GM18861 (cell line): ENCODE data around the gene BCL11B.

Experiments used
- ATAC-seq: cut with Tn5 transposase; IDR thresholded peaks from one replicate; pipeline ENCODE4 v1.9.1; 2021; ENCODE audit not compliant: unreplicated experiment

BCL11B gene

DNA sequence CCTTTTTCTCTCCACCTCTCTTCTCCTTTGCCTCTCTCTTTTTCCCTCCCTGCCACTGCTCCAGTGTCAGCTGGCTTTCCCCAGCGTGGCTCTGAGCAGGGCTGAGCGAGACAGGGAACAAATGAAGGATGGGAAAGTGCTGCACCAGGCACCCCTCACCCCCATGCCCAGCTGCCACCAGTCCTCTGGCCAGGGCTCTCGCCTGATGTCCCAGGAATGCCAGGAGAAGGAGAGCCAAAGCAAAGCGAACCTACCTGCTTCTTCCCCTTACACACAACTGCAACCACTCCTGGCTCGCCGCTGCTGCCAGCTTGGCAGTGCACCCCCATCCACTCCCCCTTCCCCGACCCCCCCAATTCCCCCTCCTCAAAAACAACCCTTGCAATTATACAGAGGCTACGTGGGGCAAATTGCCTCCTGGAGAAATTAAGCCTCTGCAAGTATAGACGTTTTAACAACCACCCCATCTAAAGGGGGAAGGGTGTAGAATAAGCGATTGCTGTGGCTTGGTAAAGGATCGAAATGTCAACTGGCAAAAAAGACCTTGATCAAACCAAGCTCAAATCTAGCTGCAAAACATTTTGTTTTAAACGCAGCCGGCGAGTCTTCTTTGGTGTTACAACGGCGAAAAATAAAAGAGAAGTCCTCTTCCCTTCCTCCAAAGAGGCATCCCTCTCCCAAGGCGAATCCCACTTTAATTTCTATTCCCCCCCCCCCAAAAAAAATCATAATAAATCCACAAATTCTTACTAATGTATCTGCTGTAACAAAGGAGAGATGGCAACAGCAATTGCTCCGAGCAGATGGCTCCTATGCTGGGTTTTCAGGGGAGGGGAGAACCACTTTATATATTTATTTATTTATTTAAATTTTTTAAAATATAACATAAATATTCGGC, 2.9 kb downstream of the BCL11B start:
- no peak for ATAC-seq

DNA sequence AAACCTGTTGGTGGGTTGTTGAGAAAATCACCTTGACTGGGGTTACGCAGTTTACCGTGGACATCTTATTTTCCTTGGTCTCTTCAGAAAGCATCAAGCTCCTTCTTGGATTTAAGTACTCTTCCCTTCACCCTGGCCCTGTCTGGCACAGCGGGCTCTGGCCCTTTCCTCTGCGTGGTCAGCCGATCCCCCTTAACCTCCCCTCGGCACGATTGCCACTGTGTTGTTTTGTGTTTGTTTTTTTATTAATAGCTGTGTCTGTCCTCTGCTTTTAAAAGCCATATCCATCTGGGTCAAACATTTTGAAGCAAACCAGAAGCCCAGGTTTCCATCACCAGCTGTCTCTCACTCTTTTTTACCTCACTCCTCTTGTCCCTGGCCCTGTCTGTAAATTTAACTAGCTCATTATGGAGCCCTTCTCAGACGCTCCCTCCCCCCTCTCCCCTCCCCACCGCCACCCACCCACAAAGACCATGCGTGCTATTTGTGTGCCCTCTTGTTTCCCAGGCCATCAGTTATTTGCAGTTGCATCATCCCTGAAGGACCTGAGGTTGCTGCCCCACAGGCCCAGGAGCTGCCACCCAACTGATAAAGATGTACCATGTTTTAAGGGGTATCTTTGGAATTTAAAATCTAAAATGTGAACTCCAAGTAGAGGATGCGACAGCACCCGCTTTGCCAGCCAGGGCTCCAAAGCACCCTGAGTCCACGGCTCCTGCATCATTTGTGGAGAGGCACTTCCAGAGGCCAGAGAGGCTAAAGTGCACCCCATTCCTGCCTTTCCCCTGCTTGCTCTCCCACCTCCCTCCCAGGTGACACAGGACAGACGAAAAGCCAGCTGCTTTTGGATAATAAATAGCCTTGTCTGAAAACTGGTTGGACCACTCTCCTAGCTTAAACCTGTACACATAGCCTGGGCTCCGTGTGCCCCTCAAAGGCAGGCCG, 3.9 kb downstream of the BCL11B start:
- ATAC-seq: no peak

DNA sequence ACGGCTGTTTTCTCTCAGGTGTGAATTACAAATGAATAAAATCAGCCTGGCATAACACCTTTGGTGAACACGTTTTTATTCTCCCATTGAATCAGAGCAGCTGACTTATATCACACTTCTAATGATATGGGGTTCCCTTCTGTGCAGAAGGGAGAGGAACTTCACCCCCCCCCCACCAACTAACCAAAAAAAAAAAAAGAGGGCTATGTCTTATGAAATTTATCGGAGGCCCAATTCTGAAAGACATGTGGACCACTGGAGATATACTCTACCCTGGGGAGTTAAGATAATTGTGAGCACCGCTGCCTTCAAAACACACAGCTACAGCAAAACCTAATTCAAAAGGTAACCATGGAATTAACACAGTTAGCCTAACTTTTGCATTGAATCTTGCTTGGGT, 4.6 kb downstream of the BCL11B start:
- no peak for ATAC-seq

DNA sequence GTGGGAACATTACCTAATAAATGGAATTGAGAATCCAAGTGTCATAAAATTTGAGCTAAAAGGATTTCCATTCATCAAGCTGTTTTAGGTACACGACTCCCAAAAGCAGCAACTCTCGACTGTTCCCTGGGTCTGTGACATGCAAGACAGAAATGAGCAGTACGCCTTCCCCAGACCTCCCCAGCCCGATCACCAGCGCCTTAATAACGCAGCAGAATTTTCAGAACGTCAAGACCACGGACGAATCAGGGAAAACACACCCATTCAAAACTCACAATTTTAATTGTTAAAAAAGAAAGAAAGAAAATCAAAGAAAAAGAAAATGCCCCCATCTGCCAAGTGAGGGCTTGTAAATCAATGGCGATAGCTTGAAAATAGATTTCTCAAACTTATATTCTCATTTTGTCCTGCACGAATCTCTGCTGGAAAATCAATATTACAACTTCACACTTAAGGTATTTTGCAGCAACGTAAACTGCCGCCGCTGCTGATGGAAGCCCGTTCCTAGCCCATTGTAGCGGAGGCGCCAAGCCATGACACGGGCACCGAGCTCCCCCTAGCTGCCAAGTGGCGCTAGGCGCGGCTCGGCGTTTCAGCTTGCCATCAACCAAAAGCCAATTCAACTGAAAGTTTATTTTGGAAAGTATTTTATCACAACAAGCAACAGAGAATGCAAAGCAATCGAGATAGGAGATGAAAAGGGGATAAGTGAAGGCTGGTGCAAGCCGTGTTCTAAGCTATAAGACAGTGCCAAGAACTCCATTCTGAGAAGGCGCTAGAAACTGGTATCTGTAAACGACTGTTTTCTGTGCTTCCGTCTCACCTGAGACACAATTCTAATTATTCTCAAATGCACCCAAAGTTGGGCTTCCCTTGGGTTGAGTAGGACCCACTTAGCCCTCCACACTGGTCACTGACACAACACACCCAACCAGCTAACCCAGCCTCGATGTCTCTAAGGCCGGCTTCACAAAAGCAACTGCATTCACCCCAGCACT, 5.5 kb downstream of the BCL11B start:
- peak; percentile 68 for ATAC-seq

DNA sequence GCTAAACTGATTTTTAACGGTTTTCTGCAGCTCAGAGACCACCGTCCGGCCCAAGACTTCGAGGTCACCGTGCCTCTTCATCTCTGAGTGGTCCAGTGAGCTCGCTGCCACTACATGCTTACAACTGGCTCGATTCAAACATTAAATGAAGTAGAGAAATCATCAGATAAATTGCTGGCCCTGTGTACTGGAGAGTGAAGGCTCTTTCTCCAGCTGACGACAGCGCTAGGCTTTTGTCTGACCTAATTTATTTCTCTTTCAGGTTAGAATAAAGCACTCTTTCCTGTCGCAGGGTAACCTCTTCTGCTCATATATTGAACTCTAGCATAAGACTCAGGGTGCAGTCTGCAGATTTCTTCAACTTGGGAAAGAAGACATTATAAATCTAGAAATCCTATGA, 6.4 kb downstream of the BCL11B start:
- ATAC-seq: no peak

DNA sequence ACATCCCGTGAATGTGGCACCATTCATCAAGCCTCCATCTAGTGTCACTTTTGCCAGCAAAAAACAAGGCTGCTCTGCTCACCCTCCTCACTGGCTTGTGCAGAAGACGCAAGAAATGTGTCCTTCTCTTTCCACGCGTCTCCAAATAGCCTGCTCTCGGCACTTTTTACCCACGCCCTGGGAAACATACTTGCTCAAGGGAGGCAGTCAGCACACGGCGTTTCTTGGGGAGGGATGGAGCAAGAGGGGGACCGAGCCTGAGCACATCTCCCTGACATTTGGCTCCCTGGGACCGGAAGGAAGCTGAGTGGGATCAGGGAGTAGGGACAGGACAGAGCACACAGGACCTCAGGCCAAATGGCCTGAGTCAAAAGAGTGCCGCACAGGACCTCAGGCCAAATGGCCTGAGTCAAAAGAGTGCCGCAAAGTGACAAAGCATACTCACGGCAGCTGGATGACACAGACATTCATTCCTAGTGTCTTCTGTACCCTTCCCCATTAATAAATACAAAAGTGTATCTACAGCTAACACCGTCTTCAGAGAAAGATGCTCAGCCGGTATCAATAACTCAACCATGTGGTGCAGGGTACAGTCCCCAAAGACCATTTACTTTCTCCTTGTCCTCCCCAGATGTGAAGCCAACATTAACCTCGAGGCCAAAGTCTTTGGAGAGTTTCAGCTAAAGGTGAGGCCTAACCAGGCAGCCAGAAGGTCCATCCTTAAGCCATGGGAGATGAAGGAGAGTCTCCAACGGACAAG, 7.1 kb downstream of the BCL11B start:
- ATAC-seq: no peak

DNA sequence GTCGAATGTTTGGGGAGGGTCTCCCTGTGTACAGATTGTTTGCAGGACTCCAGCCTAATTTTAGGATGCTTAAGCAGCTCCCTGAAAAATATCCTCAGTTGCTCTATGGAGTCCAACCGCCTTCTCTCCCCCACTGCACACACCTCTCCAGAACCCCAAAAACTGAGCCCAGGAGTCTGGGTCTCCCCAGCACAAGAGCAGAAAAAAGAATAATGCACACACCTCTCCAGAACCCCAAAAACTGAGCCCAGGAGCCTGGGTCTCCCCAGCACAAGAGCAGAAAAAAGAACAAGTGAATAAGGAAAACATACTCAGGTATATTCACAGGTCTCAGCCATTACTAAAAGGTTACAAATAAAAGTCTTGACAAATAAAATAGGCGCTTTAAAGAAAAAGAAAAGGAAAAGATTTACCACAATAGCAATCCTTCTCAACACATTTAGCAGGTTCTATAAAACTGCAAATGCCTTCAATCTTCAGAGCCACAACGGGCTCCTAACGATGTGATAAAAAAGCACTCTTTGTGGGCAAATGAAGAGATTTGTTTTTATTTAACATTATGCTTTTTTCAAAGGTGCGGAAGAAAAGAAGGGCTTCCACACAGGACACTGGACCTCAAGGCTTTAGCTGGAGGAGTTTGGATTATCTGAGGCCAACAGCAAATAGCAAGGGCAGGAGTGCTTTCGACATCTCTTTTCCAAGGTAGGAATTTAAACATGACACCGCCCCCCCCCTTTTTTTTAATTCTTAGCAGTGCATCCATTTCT, 8.2 kb downstream of the BCL11B start:
- no peak for ATAC-seq

DNA sequence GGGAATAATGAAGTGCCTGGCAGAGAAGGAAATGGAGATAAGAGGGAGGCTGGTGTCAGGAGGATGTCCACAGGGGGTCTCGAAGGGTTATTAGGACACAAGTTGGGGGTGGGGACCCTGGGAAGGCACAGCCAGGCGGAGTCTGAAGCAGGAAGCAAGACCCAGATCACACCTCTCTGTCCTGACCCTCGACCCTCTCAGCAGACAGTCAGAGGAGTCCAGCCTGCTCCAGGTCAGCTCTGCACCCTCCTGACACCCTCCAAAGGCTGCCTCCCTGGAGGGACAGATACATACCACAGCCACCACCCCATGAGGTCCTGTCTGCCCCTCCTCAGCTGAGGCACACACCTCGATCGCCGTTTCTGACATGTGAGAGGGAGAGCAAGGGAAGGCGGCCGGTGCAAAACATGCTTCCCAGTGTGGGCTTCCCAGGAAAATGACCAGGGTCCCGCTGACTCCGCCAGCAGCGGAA, 9.0 kb downstream of the BCL11B start:
- ATAC-seq: no peak

DNA sequence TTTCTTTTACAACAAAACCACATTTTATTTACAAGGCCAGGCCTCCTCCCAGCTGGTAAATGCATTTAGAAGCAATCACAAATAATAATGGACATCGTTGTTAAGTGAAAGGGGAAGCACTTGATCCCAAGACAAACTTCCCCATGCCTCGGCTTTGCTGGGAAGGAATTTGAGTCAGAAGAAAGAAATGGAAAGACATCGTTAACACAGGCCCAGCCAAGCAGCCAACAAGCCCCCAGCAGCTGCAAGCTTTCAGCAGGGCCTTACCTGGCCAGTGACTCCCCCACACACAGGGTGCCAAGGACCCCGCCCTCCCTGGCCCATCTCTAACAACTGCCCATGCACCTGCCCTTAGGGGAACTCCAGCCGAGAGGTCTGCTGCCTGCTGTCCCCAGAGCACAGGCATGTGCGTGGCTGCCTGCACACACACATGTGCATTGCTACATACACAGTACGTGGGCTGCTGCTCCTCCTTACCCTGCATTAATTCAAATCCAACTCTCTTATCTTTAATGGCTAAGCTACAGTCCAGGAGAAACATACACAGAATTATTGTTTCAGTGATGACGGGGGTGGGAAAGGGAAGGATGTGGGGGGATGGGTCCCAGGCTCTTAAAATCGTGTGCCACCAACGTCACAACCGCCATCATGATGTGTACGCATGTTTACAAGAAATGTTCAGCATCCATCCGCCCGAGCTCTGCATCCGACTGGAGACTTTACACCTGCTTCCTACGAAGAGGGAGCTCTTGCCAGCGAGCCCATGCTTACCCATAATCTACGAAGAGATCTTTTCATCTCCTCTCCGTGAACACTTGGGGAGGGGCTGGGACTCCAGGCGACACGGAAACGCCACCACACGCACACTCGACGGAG, 9.8 kb downstream of the BCL11B start:
- no peak for ATAC-seq

DNA sequence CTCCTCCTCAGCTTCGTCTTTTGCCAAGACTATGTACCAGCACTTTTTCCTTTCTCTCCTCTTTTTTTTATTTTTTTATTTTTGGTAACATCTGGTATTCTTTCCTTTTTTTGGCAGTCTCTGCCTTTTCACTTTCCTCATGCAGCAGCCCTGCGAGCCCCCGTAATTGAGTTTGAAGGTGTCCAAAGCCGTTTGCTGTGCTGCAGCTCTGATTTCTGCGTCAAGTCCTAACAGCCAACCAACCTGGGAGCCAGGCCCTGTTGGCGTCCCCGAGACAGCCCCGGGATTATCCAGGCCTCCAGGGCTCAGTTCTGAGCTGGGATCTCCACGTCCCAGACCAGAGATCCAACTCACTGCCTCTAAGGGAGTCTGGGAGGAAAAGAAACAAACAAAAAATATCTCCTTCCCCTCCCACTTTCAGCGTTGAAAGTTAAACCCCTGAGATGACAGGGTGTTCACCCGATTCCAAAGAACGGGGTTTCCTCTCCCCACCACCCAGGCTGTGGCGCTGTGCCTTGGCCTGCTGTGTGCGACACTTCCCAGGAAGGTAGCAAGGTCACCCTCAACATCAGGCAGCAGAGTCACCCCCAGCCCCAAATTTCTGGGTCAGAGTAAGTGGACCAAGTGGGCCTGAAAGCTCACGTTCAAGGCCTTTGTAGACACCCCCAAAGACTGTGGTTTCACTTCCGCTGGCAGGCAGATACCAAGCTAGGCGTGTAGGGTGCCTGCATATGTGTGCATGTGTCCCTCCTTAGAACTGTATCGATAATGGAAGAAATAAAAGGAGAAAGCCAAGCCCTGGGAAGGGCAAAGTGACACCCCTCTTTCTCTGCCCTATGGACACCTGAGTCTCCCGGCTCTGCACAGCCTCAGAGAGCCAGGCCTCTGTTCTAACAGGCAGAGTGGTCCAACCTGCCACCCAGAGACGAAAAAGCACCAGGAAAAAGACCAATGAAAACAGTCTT, 11.1 kb downstream of the BCL11B start:
- no peak for ATAC-seq

DNA sequence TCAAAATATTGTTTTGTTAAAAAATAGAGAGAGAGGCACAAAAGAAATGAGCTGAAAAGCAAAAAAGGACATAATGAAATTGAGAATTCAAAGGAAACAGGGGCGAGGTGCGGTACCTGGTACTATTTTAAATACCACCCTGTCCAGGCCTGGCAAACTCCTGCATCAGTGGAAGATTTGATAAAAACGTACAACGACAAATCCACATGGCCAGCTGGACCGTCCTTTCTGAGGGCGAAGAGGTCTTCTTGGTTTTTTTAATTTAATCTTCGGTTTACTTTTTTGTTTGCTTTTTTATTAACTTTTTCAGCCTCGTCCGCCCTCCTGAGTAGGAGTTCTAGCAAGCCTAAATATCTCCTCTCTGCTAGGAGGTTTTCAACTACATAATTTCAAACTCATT, 11.9 kb downstream of the BCL11B start:
- ATAC-seq: no peak

DNA sequence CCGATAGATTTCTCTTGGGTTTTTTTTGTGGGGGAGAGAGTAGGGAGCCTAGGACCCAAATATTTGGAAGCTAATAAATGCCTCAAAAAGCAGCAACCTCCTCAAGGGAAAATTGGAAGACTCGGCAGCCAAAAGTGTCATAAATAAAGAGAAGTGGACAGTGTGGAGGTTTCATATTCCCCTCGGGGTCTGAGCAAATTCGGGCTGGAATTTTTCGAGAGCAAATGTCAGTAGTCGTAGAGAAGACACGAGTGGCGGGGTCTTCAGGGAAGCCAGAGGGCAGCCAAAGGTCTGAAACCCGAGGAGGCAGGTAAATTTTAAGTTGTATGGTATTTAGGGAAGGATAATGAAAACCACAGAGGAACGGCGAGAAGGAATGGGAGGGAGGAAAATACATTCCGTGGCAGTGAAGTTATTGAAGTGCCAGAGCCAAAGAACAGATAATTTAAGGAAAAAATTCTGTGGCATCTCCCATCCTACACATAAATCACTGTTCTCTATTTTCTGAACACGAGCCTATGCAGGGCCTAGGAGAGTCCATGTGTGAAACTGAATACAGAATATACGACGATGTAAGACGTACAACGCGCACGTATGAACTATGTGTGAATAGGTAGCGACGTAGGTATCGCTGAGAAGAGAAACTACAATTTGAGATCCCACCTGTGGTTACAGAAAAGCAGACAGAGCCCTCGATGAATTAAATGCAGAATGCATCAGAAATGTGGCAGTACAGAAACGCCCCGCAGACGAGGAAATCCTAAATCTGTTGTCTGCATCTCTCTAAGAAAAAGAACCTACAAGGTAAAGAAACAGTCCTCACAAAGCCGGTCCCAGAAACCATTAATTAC, 12.9 kb downstream of the BCL11B start:
- no peak for ATAC-seq

DNA sequence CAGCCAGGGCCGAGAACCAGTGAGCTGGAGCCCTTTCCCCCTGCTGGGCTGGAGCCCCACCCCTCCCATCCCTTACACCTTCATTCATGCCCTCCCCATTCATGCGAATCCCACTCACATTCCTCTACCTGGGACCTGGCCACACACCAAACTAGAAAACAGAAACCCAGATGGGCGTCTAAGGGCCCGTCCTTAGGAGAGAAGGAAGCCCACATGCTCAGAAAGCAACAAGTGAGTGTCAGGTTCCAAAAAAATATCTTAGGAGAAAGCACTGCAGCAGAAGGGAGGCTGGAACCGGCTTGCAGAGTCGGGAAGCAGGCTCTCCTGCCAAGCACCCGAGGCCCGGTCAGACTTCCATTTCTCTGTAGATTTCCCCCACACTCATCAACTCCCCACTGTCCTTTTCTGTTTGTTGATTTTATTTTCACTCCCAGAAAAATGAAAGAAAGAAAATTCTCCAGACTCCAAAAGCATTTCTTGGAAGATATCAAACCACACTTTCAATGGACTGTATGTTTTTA, 13.6 kb downstream of the BCL11B start:
- no peak for ATAC-seq

DNA sequence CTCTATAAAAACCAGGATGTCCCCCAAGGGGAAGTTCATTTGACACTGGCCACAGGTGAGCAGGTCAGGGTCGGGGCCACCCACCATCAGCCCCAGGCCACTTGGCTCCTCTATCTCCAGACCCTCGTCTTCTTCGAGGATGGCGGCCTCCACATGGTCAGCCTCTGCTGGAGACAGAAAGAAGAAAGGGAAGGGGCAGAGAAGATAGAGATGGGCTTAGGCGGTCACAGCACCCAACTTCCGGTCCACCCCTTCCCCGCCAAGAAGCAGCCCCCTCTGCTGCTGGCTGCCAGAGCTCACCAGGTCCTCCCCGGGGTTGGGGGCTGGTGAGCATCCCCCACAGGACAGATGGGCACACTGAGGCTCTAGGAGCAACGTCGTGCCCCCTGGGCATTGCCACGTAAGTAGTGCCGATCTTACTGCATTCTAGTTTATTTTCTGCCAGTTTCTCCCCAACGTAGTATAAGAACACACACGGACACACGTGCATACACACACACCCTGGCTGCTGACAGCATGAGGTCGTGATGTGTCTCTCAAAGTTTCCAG, 14.2 kb downstream of the BCL11B start:
- ATAC-seq: no peak

DNA sequence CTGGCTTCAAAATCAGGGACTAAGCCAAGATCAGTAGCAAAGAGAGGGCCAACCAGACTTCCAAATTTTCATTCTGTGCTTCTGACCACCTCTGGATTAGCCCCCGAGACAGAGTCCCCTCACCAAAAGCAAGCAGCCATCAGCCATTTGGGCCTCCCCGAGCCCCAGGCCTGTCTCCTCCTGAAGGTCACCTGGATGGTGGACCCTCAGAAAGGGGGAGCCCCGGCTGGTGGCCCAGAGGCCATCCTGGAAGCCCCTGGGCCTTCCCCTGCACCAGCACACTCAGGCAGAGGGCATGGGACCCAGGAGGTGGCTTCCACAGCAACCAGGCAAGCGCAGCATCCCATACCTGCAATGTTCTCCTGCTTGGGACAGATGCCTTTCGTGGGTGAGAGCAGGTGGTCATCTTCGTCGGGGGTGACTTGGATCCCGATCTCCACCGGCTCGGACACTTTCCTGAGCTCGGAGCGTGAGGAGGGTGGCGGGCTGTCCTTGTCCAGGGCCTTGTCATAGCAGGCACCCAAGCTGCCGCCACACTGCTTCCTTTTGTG, 14.8 kb downstream of the BCL11B start:
- no peak for ATAC-seq
